HEK293 (cell line): ENCODE data around the gene PLEKHA5.
A peak's percentile ranks its signal among the peaks of the same experiment; 100 is the strongest.

ENCODE experiments used
- CTCF ChIA-PET: fragments of 350-600 bp; formaldehyde crosslinking; extraction: SDS; loops from one replicate; lab custom pipeline; 2021; ENCODE audit warnings: antibody characterized with exemption; lab: Yijun Ruan, JAX
- POLR2A ChIA-PET: fragments of 300-600 bp; formaldehyde crosslinking; extraction: SDS; loops from one replicate; lab custom pipeline; 2020; ENCODE audit warnings: antibody characterized with exemption, inconsistent platforms; lab: Yijun Ruan, JAX
- H3K27ac ChIP-seq: fragments of 200-500 bp; sonication (Bioruptor generic); 2 replicates; pipeline ENCODE4 v1.5.1; 2014; ENCODE audit warnings: low read depth, low read length, control low read depth, inconsistent platforms; ENCODE audit errors: extremely low read depth
- H3K36me3 ChIP-seq, 2 experiments: fragments of 200-500 bp in 1 of 2; sonication (Bioruptor generic) in 1 of 2; 1 replicate in 1 of 2; 2 replicates in 1 of 2; pipeline ENCODE4 v1.5.1; 2014 to 2017; ENCODE audit warnings: inconsistent platforms in 2 of 2, low read length in 2 of 2; ENCODE audit not compliant: control insufficient read depth in 2 of 2, insufficient read depth in 1 of 2
- H3K4me1 ChIP-seq: fragments of 200-500 bp; sonication (Bioruptor generic); 2 replicates; pipeline ENCODE4 v1.5.1; 2014; ENCODE audit warnings: mild to moderate bottlenecking, low read length, inconsistent platforms; ENCODE audit not compliant: control insufficient read depth, insufficient read depth
- H3K4me3 ChIP-seq: 2 replicates; pipeline ENCODE4 v1.5.1; 2011; ENCODE audit warnings: low read depth, mild to moderate bottlenecking, control low read depth, low read length, moderate library complexity
- H3K9me3 ChIP-seq: fragments of 200-500 bp; sonication (Bioruptor generic); 2 replicates; pipeline ENCODE4 v1.5.1; 2014; ENCODE audit warnings: low read depth, low read length, inconsistent platforms; ENCODE audit not compliant: control insufficient read depth, insufficient read depth
- EGR2 ChIP-seq: fragments of 450-650 bp; formaldehyde crosslinking; IDR thresholded peaks from 2 replicates; pipeline ENCODE4 v1.5.1; 2016; ENCODE audit warnings: low read depth, missing biosample characterization, missing genetic modification characterization
- HOXD13 ChIP-seq: sonication (generic); formaldehyde crosslinking; IDR thresholded peaks from 2 replicates; pipeline ENCODE4 v1.8.0; 2022; ENCODE audit warnings: missing genetic modification reagents, borderline replicate concordance
- KLF10 ChIP-seq: fragments of 450-650 bp; IDR thresholded peaks from 2 replicates; pipeline ENCODE4 v1.5.1; 2018; ENCODE audit warnings: missing biosample characterization, mild to moderate bottlenecking, missing genetic modification characterization
- KLF17 ChIP-seq: fragments of 450-650 bp; formaldehyde crosslinking; IDR thresholded peaks from 2 replicates; pipeline ENCODE4 v1.5.1; 2016; ENCODE audit warnings: missing biosample characterization, missing genetic modification characterization
- TSHZ1 ChIP-seq: fragments of 450-650 bp; formaldehyde crosslinking; IDR thresholded peaks from 2 replicates; pipeline ENCODE4 v1.5.1; 2016; ENCODE audit warnings: missing biosample characterization, missing genetic modification characterization, borderline replicate concordance
- WT1 ChIP-seq: fragments of 450-650 bp; formaldehyde crosslinking; IDR thresholded peaks from 2 replicates; pipeline ENCODE4 v1.5.1; 2016; ENCODE audit warnings: missing biosample characterization, missing genetic modification characterization
- ZNF16 ChIP-seq: fragments of 450-650 bp; formaldehyde crosslinking; IDR thresholded peaks from 2 replicates; pipeline ENCODE4 v1.5.1; 2016; ENCODE audit warnings: low read depth, missing biosample characterization, missing genetic modification characterization
- ZNF174 ChIP-seq: fragments of 450-650 bp; formaldehyde crosslinking; IDR thresholded peaks from 2 replicates; pipeline ENCODE4 v1.5.0; 2017; ENCODE audit warnings: missing biosample characterization, mild to moderate bottlenecking, missing genetic modification characterization
- ZNF18 ChIP-seq: fragments of 450-650 bp; formaldehyde crosslinking; IDR thresholded peaks from 2 replicates; pipeline ENCODE4 v1.5.1; 2016; ENCODE audit warnings: missing biosample characterization, missing genetic modification characterization
- ZNF223 ChIP-seq: fragments of 450-650 bp; formaldehyde crosslinking; IDR thresholded peaks from 2 replicates; pipeline ENCODE4 v1.5.1; 2016; ENCODE audit warnings: missing biosample characterization, missing genetic modification characterization
- ZNF266 ChIP-seq: fragments of 450-650 bp; formaldehyde crosslinking; IDR thresholded peaks from 2 replicates; pipeline ENCODE4 v1.5.1; 2016; ENCODE audit warnings: missing biosample characterization, missing genetic modification characterization, low read depth
- ZNF391 ChIP-seq: fragments of 450-650 bp; formaldehyde crosslinking; IDR thresholded peaks from 2 replicates; pipeline ENCODE4 v1.5.1; 2016; ENCODE audit warnings: low read depth, missing biosample characterization, missing genetic modification characterization, borderline replicate concordance
- ZNF521 ChIP-seq: fragments of 450-650 bp; formaldehyde crosslinking; IDR thresholded peaks from 2 replicates; pipeline ENCODE4 v1.5.1; 2017; ENCODE audit warnings: missing biosample characterization, mild to moderate bottlenecking, missing genetic modification characterization
- ZNF529 ChIP-seq: fragments of 450-650 bp; formaldehyde crosslinking; IDR thresholded peaks from 2 replicates; pipeline ENCODE4 v1.5.1; 2017; ENCODE audit warnings: missing genetic modification characterization, missing biosample characterization; ENCODE audit not compliant: insufficient replicate concordance
- ZNF558 ChIP-seq: fragments of 450-650 bp; formaldehyde crosslinking; IDR thresholded peaks from 2 replicates; pipeline ENCODE4 v1.5.1; 2016; ENCODE audit warnings: missing biosample characterization, missing genetic modification characterization
- ZNF560 ChIP-seq: fragments of 450-650 bp; formaldehyde crosslinking; IDR thresholded peaks from 2 replicates; pipeline ENCODE4 v1.5.1; 2017; ENCODE audit warnings: missing biosample characterization, missing genetic modification characterization, borderline replicate concordance
- ZNF707 ChIP-seq: fragments of 450-650 bp; formaldehyde crosslinking; IDR thresholded peaks from 2 replicates; pipeline ENCODE4 v1.5.1; 2016; ENCODE audit warnings: missing biosample characterization, missing genetic modification characterization

The PLEKHA5 gene

GRCh38 chr12:19138551-19138950 lies 9.0 kb downstream of the PLEKHA5 start:
- H3K27ac ChIP-seq = no peak overlapping the region
- POLR2A ChIA-PET = interaction anchor here (1.1 kb wide), 1 partner anchor 7 kb away, joined by 4 read pairs; no protein-coding TSS in a partner anchor

GRCh38 chr12:19138956-19139355 lies 9.4 kb downstream of the PLEKHA5 start:
- Histone ChIP-seq H3K4me1 (peaks cover 30% of the 10 kb centered on the region), H3K4me3 (no peak overlapping the region), H3K27ac (no peak overlapping the region), H3K9me3 (no peaks in the 10 kb centered on the region), H3K36me3 (peaks cover 10 to 22% of the 10 kb centered on the region in 2 experiments)
- CTCF ChIA-PET = interaction anchor here (0.6 to 1.0 kb wide), 2 partner anchors 43 to 350 kb away, joined by 3 read pairs; no protein-coding TSS in a partner anchor
- POLR2A ChIA-PET = interaction anchor here (1.0 to 1.1 kb wide), 2 partner anchors 8 to 74 kb away, joined by 3 to 4 read pairs; no protein-coding TSS in a partner anchor
- TF ChIP-seq ZNF223 (tag by site-specific recombination) (no peak), ZNF16 (tag by site-specific recombination) (no peak), ZNF18 (no peak), TSHZ1 (tag by site-specific recombination) (no peak), ZNF529 (tag by site-specific recombination) (no peak), ZNF521 (tag by site-specific recombination) (no peak), ZNF558 (tag by site-specific recombination) (no peak), EGR2 (no peak), HOXD13 (CRISPR knock-in tag) (no peak)

More at GRCh38 chr12:19138551-19138950, 9.0 kb downstream of the PLEKHA5 start:
- TF ChIP-seq ZNF266 (tag by site-specific recombination) (no peak), EGR2 (peak; percentile 19; the same call in 1 of the 2 replicates), ZNF391 (tag by site-specific recombination) (no peak), ZNF560 (tag by site-specific recombination) (no peak), KLF17 (tag by site-specific recombination) (no peak), KLF10 (no peak), ZNF707 (tag by site-specific recombination) (no peak), ZNF174 (tag by site-specific recombination) (no peak), WT1 (tag by site-specific recombination) (0 out of 2 replicates have a peak, but pooled peaks have one; percentile 52)
- CTCF ChIA-PET = interaction anchor here (0.7 to 1.0 kb wide), 2 partner anchors 44 to 451 kb away, joined by 3 read pairs; no protein-coding TSS in a partner anchor
- peaks cover 9 to 24% of the 10 kb centered on the region in 2 experiments for H3K36me3 ChIP-seq
- H3K4me1 ChIP-seq = peaks cover 32% of the 10 kb centered on the region
- H3K9me3 ChIP-seq = no peaks in the 10 kb centered on the region
- no peak overlapping the region for H3K4me3 ChIP-seq
